NCI-H128 (cell line): ENCODE data around the gene SBSN.
"Not testable (repeated sequence)": the region's sequence is repeated elsewhere in the genome, so short reads cannot be mapped to it uniquely, and the experiment has no call there.

Source experiments
- DNase-seq: peaks from one replicate; lab custom pipeline; 2025; ENCODE audit not compliant: unreplicated experiment; lab: John Stamatoyannopoulos, UW

The SBSN gene

GRCh38 chr19:35476149-35476548 lies 52.0 kb downstream of the SBSN start:
- DNase-seq, result no peak

DNA sequence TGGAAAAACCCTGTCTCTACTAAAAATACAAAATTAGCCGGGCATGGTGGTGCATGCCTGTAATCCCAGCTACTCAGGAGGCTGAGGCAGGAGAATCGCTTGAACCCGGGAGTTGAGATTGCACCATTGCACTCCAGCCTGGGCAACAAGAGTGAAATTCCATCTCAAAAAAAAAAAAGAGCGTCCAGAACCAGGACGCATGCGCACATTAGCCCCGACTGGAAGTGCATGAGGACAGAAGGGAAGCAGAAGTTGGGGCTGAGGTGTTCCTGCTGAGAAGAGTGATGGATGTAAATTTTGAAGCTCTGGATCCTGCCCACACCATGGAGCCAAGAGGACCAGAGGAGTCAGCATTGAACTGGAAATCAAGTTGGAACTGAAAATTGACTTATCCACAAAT lies 53.5 kb downstream of the SBSN start:
- not testable (repeated sequence) for DNase-seq

DNA sequence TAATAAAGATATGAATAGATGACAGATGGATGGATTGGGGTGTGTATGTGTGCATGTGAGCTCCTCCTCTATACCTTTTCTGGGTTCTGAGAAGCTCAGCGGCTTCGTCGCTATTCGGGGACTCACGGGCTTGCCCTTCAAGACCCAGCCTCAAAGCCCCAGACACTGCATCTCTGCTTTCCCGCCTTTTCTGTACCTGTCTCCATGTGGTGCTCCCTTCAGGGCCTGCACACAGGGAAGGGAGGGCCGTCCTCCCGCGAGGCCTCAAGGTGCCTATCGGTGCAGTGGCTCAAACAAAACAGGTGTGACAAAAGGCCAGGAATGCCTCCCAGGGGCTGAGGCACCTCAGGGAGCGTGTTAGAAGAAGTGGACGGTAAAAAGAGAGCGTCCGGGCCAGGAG lies 54.0 kb downstream of the SBSN start:
- DNase-seq, result no peak
